ENCODE data around the gene CD151. TPM values are rescaled to one million over a fixed set of nuclear protein-coding genes. Genes with fewer than 3 reads are reported as not detected.

CD151 gene
- polyA plus RNA-seq, 1 donor (not counting 4 experiments of a cell fraction or from before 2014, with no cell fraction given): 434 TPM

- Histone ChIP-seq H3K27ac (ENCODE audit: control insufficient read depth, insufficient read depth, low read length) (no peak overlapping the region), H3K4me3 (ENCODE audit: control insufficient read depth in 2 of 3, extremely low read depth in 1 of 3, insufficient read depth in 2 of 3, low read depth in 1 of 3, low read length in 3 of 3) (no peak overlapping the region), H2AFZ (ENCODE audit: control insufficient read depth, low read length) (no peak overlapping the region), H3K79me2 (ENCODE audit: control insufficient read depth, insufficient read depth, low read length) (no peaks in the 10 kb centered on the region), H4K20me1 (ENCODE audit: control insufficient read depth, extremely low read depth, insufficient read depth, low read length) (no peaks in the 10 kb centered on the region), H3K36me3 (ENCODE audit: control insufficient read depth in 2 of 2, extremely low read depth in 1 of 2, insufficient read depth in 2 of 2, low read length in 2 of 2) (peaks cover 2 to 4% of the 10 kb centered on the region in 2 experiments), H3K9ac (ENCODE audit: control insufficient read depth, extremely low read depth, insufficient read depth, low read length) (no peak overlapping the region), H3K27me3 (ENCODE audit: control insufficient read depth, extremely low read depth, insufficient read depth, low read length) (peaks cover 8% of the 10 kb centered on the region), H3K4me1 (ENCODE audit: control insufficient read depth, extremely low read depth, insufficient read depth, low read length) (peaks cover 6% of the 10 kb centered on the region), H3K9me1 (ENCODE audit: control insufficient read depth, extremely low read depth, insufficient read depth, low read length) (no peaks in the 10 kb centered on the region), H3K9me3 (ENCODE audit: control insufficient read depth, low read depth, low read length) (no peaks in the 10 kb centered on the region), H3K4me2 (ENCODE audit: control insufficient read depth, extremely low read depth, insufficient read depth, low read depth, low read length) (no peak overlapping the region)
- FAIRE-seq (no peak), DNase-seq (ENCODE audit: low read depth, low spot score) (no peak)
- dilution Hi-C loops (cut with MboI; ENCODE audit: extremely low pct_ligation_motif_present, low sequenced_read_pairs): no loop called here
- no peak for TF ChIP-seq EZH2 (IDR thresholded peaks at IDR 0.05; ENCODE audit: low read length)
- TF ChIP-seq CTCF (optimal IDR thresholded peaks at IDR 0.05 in 1 of 3, IDR thresholded peaks at IDR 0.05 in 1 of 3, conservative IDR thresholded peaks at IDR 0.05 in 1 of 3; ENCODE audit: extremely low read depth in 1 of 3, insufficient read depth in 2 of 3, low read length in 3 of 3): no peak
Measured at GRCh38 chr11:788009-788640, 44.6 kb upstream of the CD151 start.

- Histone ChIP-seq H3K9me1 (ENCODE audit: control insufficient read depth, extremely low read depth, insufficient read depth, low read length) (no peaks in the 10 kb centered on the region), H3K9ac (ENCODE audit: control insufficient read depth, extremely low read depth, insufficient read depth, low read length) (no peak overlapping the region)
- DNase-seq (ENCODE audit: low read depth, low spot score): no peak
Measured at GRCh38 chr11:788953-789940, 43.5 kb upstream of the CD151 start.

More at GRCh38 chr11:788953-789940, 43.5 kb upstream of the CD151 start:
- no peak overlapping the region for H3K27ac ChIP-seq (ENCODE audit: control insufficient read depth, insufficient read depth, low read length)
- H3K36me3 ChIP-seq (ENCODE audit: control insufficient read depth in 2 of 2, extremely low read depth in 1 of 2, insufficient read depth in 2 of 2, low read length in 2 of 2): peaks cover 7 to 8% of the 10 kb centered on the region in 2 experiments
- no peak overlapping the region for H2AFZ ChIP-seq (ENCODE audit: control insufficient read depth, low read length)
- no peaks in the 10 kb centered on the region for H3K4me1 ChIP-seq (ENCODE audit: control insufficient read depth, extremely low read depth, insufficient read depth, low read length)
- H3K4me2 ChIP-seq (ENCODE audit: control insufficient read depth, extremely low read depth, insufficient read depth, low read depth, low read length): no peak overlapping the region
- no peak for FAIRE-seq
- peaks cover 8% of the 10 kb centered on the region for H3K27me3 ChIP-seq (ENCODE audit: control insufficient read depth, extremely low read depth, insufficient read depth, low read length)
- H3K79me2 ChIP-seq (ENCODE audit: control insufficient read depth, insufficient read depth, low read length): no peaks in the 10 kb centered on the region
- H3K4me3 ChIP-seq (ENCODE audit: control insufficient read depth in 2 of 3, extremely low read depth in 1 of 3, insufficient read depth in 2 of 3, low read depth in 1 of 3, low read length in 3 of 3): no peak overlapping the region
- no peaks in the 10 kb centered on the region for H4K20me1 ChIP-seq (ENCODE audit: control insufficient read depth, extremely low read depth, insufficient read depth, low read length)
- no peaks in the 10 kb centered on the region for H3K9me3 ChIP-seq (ENCODE audit: control insufficient read depth, low read depth, low read length)
- no peak for TF ChIP-seq CTCF (optimal IDR thresholded peaks at IDR 0.05 in 1 of 3, IDR thresholded peaks at IDR 0.05 in 1 of 3, conservative IDR thresholded peaks at IDR 0.05 in 1 of 3; ENCODE audit: extremely low read depth in 1 of 3, insufficient read depth in 2 of 3, low read length in 3 of 3)
- dilution Hi-C loops (cut with MboI; ENCODE audit: extremely low pct_ligation_motif_present, low sequenced_read_pairs): no loop called here
